HL-60/S4 treated with phorbol 12-myristate 13-acetate at 8.2 ng/mL for 4 days and 3 days (cell line): ENCODE measurements around the gene FAHD2A.
"Not testable (repeated sequence)": the region's sequence is repeated elsewhere in the genome, so short reads cannot be mapped to it uniquely, and the experiment has no call there.

Source experiments
- in situ Hi-C: fragments of 300-500 bp; cut with MboI; formaldehyde crosslinking; loops from 2 replicates; pipeline ENCODE4 v1.15.0; 2022; ENCODE audit warnings: low sequenced_read_pairs

Gene FAHD2A

DNA sequence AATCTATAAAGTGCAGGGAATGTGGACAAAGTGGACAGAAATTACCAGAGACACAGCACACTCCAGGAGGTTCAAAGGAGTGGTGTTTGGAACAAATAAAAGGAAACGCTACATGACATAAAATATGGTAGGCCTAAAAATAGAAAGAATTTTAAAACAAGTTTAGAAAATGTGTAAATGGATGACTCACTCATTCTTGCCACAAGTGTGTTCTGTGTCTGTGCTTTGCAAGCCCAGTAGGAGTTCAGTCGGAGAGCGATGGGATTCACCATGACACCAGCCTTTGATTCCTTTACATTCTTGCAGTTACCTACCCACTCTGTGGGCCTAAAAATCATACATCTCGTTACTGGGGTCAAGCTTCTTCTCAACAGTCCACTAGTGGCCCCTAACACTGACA is 30.9 kb downstream of the FAHD2A start:
- in situ Hi-C loops = not testable (repeated sequence)

DNA sequence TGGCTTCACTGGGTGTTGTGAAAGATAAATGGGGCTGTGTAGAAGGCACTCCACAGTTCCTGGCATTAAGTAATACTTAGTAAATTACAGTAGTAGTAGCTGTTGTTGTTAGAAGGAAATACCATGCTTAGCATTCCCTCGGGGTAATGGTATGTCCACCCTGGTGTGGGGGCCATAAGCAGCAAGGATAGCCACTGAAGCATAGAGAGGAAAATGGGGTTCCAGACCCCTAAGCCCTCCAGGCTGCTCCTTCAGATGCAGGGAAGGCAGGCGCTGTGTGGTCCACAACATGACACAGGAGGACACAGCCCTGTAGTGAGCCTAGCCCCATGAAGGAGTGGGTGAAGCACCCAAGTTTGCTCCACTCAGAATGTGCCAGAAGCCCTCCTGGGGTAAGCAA is 31.5 kb downstream of the FAHD2A start:
- in situ Hi-C loops = not testable (repeated sequence)

DNA sequence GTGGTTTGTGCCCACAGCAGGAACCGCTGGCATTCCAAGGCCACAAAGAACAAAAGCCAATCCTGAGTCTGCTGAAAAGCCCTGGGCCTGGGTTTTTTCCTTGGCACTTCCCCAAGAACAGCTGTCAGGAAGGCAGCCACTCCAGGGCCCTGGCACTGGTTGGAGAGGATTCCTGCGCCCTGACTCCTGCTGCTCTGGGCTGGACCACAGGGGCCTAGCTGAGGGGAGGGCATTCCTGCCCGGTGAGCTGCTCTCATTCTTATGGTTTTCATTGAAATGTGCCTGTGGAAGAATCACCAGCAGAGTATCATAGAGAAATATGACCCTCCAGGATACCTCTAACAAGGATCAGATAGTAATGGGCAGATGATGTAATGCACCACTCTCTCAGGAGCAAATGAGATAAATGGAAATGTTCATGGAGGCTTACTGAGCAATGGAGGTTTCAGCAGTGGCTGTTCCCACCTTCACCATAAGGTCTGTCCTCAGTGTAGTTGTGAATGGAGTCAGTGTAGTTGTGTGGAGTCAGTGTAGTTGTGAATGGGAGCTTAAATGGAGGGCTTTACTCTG is 32.1 kb downstream of the FAHD2A start:
- in situ Hi-C loops = not testable (repeated sequence)

DNA sequence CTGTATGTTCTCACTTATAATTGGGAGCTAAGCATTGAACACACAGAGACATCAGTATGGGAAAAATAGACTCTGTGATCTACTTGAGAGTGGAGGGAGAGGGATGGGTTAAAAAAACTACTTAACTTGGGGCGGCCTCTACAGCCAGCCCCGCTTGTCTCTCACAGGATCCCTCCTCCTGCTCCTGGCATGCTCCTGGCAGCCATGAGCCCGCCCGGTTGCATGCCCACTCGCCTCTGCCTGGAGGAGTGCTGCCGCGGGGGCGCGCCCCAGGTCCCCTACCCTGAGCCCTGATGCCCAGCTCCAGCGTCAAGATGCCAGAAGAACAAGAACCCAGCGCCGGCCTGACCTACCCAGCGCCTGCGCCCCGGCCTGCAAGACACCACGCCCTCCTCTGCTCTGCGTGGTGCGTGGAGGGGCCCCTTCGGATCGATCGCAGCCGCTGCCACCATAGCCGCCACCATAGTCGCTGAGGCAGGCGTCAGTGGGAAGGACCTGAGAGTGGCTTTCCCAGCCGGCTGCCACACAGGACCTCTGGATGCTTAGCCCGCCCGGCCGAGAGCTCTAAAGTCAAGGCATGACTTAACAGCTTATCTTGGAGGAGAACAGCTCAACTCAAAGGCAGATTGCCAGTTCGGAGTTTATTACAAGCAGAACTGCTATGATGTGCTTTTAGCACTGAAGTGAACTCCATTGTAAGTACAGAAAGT is 32.8 kb downstream of the FAHD2A start:
- in situ Hi-C loops = not testable (repeated sequence)

DNA sequence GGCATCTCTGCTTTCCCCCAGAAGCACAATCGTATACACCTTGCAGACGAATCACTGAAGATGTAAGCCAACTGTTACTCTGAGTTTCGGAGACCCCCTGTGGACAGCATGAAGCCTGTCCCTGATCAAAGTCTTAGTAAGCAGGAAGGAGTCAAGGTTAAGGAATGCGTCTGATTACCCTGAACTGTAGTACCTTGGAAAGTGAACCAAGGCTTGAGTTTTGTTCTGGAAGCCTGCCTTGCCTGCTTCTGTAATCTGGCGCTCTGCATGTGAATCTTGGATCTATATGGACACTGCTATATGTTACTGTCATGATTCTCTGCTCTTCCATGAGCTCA is 33.3 kb downstream of the FAHD2A start:
- in situ Hi-C loops = not testable (repeated sequence)

DNA sequence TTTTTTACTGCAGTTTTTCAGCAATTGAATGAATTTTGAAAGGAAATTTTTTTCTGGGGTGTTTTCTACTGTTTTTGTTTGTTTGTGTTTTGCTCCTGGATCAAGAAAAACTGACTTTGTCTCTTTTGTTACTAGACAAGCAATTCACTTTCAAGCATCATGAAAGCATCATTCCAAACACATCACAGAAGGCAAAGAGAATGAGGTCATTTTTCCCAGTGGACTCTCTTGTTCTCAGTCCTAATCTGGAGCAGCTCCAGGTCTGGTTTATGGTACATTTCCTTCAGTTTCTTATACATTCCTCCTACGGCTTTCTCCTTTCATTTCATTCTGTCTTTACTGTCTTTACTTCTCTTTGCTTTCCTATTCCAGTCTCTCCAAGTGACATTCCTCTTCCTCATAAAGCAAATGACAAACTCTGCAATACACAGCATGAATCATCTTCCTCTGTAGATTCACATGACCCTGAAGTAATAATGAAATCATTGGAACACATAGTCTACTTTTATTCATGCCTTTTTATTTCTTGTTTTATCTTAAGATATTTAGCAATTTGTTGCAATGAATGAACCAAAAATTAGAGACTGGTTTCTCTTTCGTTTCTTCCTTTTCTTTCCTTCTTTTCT is 40.1 kb downstream of the FAHD2A start:
- in situ Hi-C loops = not testable (repeated sequence)

DNA sequence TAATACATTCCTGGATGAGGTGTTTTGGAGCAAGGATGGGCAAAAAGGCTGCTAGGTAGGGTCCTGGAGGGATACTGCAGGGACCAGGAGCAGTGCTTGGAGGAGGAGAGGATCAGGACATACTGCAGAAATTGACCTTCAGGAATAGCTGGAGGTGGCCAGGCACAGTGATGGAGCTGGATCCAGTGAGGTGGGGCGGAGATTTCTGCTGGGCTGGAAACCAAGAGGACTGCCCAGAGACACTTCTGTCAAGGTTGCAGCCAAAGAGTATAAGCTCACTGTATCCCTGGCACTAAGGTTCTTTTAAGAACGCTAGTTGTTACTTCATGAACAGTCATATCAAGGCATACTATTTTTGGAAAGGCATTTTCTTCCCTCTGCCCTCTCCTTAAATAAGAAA is 42.8 kb downstream of the FAHD2A start:
- in situ Hi-C loops = not testable (repeated sequence)

DNA sequence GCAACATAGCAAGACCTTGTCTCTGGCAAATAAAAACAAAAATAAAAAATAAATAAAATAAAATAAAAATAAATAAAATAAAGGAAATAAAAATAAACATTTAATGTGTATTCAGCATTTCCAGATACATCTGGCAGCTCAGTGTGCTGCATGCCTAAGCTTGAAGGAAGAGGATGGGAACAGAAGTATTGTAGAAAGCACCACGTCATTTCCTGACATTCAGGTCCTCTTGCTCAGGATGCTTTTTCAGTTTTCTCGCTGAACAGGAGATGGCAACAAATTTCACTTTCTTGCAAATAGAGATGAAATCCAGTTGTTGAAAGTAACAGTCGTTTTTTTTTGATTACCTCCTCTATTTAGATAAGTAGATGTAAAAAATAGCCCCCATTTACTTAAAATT is 60.8 kb downstream of the FAHD2A start:
- in situ Hi-C loops = not testable (repeated sequence)
